Osteoblast (primary cell): ENCODE measurements around the gene ZRANB1. TPM values are rescaled to one million over a fixed set of nuclear protein-coding genes. Genes with fewer than 3 reads are reported as not detected.

Source experiments
- DNase-seq: peaks from one replicate; pipeline ENCODE4 v3.0.0; 2011; ENCODE audit warnings: low spot score, mixed read lengths; ENCODE audit not compliant: insufficient read length; ENCODE audit errors: missing footprints
- H2AFZ ChIP-seq: 2 replicates; pipeline ENCODE4 v1.6.0; 2011; ENCODE audit warnings: mild to moderate bottlenecking, low read length
- H3K27ac ChIP-seq: 2 replicates; pipeline ENCODE4 v1.5.1; 2011; ENCODE audit warnings: mild to moderate bottlenecking, low read depth, low read length, moderate library complexity
- H3K27me3 ChIP-seq: 2 replicates; pipeline ENCODE4 v1.6.0; 2012; ENCODE audit warnings: mild to moderate bottlenecking, control low read depth, inconsistent platforms, low read length, moderate library complexity; ENCODE audit not compliant: insufficient read depth
- H3K36me3 ChIP-seq: 2 replicates; pipeline ENCODE4 v1.5.1; 2011; ENCODE audit warnings: mild to moderate bottlenecking, low read length, control low read depth, moderate library complexity; ENCODE audit not compliant: insufficient read depth
- H3K4me1 ChIP-seq: 2 replicates; pipeline ENCODE4 v1.5.1; 2011; ENCODE audit warnings: mild to moderate bottlenecking, low read length, control low read depth, moderate library complexity; ENCODE audit not compliant: insufficient read depth
- H3K4me2 ChIP-seq: 2 replicates; pipeline ENCODE4 v1.6.0; 2011; ENCODE audit warnings: mild to moderate bottlenecking, low read length; ENCODE audit not compliant: insufficient read depth
- H3K4me3 ChIP-seq: fragments of 200-600 bp; sonication (generic); 3 replicates; pipeline ENCODE4 v1.5.1; 2012; ENCODE audit warnings: mild to moderate bottlenecking, low read length, inconsistent platforms; ENCODE audit not compliant: insufficient read depth
- H3K79me2 ChIP-seq: 2 replicates; pipeline ENCODE4 v1.6.0; 2012; ENCODE audit warnings: mild to moderate bottlenecking, low read length, control low read depth, inconsistent platforms; ENCODE audit not compliant: insufficient read depth
- H3K9me3 ChIP-seq: 2 replicates; pipeline ENCODE4 v1.5.1; 2011; ENCODE audit warnings: low read depth, low read length, control low read depth
- H4K20me1 ChIP-seq: 2 replicates; pipeline ENCODE4 v1.6.0; 2012; ENCODE audit warnings: mild to moderate bottlenecking, low read length, control low read depth; ENCODE audit not compliant: insufficient read depth
- total RNA-seq: library from RNA; depleted of rRNA; stranded (reverse); fragments of >200 nt; gene quantifications from 2 replicates; pipeline ENCODE4 v1.2.3, GENCODE V29; 2012
- TF ChIP-seq, protein P1 (sequence below): IDR thresholded peaks from 2 replicates; pipeline ENCODE4 v1.5.1; 2011; ENCODE audit warnings: mild to moderate bottlenecking, low read depth, low read length, moderate library complexity; ENCODE audit errors: extremely low read depth

The ZRANB1 gene
- total RNA-seq, 1 donor, result 34.7 TPM

DNA sequence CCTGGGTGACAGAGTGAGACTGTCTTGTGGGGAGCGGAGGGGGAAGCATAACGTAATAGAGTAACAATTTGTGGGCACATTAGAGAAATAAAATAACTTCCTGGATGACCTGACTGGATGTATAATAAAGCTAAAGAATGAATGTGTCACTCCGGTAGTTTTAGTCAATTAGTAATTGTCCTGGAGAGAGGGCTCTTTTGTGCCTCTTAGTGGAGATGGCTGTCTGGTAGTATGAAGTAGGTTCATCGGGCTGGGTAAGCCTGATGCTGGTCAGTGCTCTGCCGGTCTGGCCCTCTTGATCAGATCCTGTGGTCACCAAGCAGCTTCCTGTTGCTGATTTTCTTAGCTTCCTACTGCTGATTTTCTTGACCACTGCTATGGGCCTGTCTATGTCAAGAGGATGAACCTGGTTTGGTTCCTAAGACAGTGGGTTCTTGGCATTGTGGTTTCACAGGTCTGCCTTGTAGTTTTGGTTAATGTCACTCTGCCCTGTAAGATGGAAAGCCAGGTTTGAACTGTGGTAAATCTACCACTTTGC lies 34.1 kb downstream of the ZRANB1 start:
- Histone ChIP-seq H3K27ac (peak overlapping the region; percentile 47), H3K27me3 (no peaks in the 10 kb centered on the region), H4K20me1 (peaks cover 14% of the 10 kb centered on the region), H3K79me2 (peaks cover 61% of the 10 kb centered on the region), H3K4me3 (no peak overlapping the region), H3K4me2 (no peak overlapping the region), H3K9me3 (no peaks in the 10 kb centered on the region), H2AFZ (no peak overlapping the region), H3K36me3 (peaks cover 19% of the 10 kb centered on the region), H3K4me1 (peaks cover 12% of the 10 kb centered on the region)
- no peak for DNase-seq
- TF ChIP-seq, protein P1, sequence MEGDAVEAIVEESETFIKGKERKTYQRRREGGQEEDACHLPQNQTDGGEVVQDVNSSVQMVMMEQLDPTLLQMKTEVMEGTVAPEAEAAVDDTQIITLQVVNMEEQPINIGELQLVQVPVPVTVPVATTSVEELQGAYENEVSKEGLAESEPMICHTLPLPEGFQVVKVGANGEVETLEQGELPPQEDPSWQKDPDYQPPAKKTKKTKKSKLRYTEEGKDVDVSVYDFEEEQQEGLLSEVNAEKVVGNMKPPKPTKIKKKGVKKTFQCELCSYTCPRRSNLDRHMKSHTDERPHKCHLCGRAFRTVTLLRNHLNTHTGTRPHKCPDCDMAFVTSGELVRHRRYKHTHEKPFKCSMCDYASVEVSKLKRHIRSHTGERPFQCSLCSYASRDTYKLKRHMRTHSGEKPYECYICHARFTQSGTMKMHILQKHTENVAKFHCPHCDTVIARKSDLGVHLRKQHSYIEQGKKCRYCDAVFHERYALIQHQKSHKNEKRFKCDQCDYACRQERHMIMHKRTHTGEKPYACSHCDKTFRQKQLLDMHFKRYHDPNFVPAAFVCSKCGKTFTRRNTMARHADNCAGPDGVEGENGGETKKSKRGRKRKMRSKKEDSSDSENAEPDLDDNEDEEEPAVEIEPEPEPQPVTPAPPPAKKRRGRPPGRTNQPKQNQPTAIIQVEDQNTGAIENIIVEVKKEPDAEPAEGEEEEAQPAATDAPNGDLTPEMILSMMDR, result no peak

DNA sequence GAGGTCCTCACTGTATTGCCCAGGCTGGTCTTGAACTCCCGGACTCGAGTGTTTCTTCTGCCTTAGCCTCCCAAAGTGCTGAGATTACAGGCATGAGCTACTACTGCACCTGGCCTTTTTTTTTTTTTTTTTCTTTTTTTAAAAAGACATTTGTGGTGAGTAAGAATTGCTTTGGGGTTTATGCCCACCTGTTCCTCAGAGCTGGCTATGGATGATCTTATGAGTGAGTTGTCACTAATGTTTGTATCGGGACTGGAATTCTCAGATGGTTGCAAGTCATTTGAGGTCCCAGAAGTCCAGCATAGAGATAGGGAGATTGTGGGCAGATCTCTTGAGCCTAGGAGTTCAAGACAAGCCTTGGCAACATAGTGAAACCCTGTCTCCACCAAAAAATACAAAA lies 35.2 kb downstream of the ZRANB1 start:
- peaks cover 20% of the 10 kb centered on the region for H3K36me3 ChIP-seq
- H3K27me3 ChIP-seq, result no peaks in the 10 kb centered on the region
- H3K79me2 ChIP-seq, result peaks cover 61% of the 10 kb centered on the region
- H3K4me2 ChIP-seq, result no peak overlapping the region
- H3K9me3 ChIP-seq, result no peaks in the 10 kb centered on the region
- DNase-seq, result no peak
- no peak overlapping the region for H3K27ac ChIP-seq
- H4K20me1 ChIP-seq, result peaks cover 21% of the 10 kb centered on the region
- no peak overlapping the region for H2AFZ ChIP-seq
- TF ChIP-seq, protein P1, result no peak
- no peak overlapping the region for H3K4me3 ChIP-seq
- H3K4me1 ChIP-seq, result peaks cover 8% of the 10 kb centered on the region

DNA sequence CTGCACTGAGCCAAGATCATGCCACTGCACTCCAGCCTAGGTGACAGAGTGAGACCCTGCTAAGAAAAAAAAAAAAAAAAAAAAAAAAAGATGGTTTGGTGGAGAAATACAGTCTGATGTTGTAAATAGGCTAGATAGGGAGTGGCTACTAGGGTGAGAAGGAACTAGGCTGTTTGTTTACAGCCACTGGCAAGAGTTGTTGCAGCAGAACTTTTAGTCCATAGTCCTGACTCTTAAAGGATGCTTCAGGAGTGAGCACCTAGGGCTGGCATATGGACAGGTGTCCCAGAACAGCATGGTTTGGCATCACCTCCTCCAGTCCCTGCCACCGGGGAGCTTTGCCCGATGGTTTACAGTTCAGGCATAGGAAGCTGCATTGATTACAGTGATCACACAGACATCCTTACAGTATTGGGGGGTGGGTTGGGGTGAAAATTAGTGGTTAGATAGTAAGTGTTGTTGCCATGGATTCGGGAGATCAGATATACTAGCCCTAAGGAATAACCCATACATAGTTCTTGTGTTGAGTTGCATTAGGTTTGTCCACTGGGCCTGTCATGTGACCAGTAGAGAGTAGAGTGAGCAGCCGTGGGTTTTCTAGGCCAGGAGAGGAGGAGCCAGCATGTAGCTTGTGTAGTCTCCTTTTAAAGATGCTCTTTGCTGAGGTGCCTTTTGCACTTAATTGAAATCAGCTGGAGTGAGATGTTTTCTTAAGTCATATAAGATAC lies 35.9 kb downstream of the ZRANB1 start:
- peaks cover 22% of the 10 kb centered on the region for H4K20me1 ChIP-seq
- no peak overlapping the region for H3K4me3 ChIP-seq
- no peak overlapping the region for H2AFZ ChIP-seq
- H3K4me2 ChIP-seq, result no peak overlapping the region
- no peaks in the 10 kb centered on the region for H3K9me3 ChIP-seq
- H3K4me1 ChIP-seq, result peaks cover 8% of the 10 kb centered on the region
- no peak for DNase-seq
- H3K27me3 ChIP-seq, result no peaks in the 10 kb centered on the region
- H3K36me3 ChIP-seq, result peaks cover 25% of the 10 kb centered on the region
- H3K27ac ChIP-seq, result no peak overlapping the region
- TF ChIP-seq, protein P1, result no peak
- H3K79me2 ChIP-seq, result peaks cover 56% of the 10 kb centered on the region

DNA sequence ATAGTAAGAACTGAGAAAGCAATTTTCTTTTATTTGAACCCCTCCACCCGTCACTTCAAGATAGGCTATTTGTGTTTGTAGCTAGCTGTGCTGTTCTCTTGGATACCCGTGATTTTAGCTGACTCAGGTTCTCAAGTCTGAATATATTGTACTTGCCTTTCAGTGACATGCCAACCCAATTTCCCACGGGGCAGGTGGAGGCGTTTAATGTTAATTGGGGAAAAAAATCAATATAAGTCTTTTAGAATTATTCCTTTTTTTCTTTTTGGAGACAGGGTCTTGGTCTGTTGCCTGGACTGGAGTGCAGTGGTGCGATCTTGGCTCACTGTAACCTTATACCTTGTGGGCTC lies 36.4 kb downstream of the ZRANB1 start:
- Histone ChIP-seq H3K79me2 (peaks cover 58% of the 10 kb centered on the region), H4K20me1 (peaks cover 22% of the 10 kb centered on the region), H3K27me3 (no peaks in the 10 kb centered on the region), H2AFZ (no peak overlapping the region), H3K27ac (no peak overlapping the region), H3K4me1 (peaks cover 8% of the 10 kb centered on the region), H3K9me3 (no peaks in the 10 kb centered on the region), H3K36me3 (peaks cover 28% of the 10 kb centered on the region), H3K4me2 (no peak overlapping the region), H3K4me3 (no peak overlapping the region)
- no peak for DNase-seq
- TF ChIP-seq, protein P1, result no peak
